ENCODE data around the gene IL36RN. TPM values are rescaled to one million over a fixed set of nuclear protein-coding genes. Genes with fewer than 3 reads are reported as not detected.

Gene IL36RN
- polyA plus RNA-seq, 1 of the 3 experiments (the other 2 are of a cell fraction): not detected

DNA sequence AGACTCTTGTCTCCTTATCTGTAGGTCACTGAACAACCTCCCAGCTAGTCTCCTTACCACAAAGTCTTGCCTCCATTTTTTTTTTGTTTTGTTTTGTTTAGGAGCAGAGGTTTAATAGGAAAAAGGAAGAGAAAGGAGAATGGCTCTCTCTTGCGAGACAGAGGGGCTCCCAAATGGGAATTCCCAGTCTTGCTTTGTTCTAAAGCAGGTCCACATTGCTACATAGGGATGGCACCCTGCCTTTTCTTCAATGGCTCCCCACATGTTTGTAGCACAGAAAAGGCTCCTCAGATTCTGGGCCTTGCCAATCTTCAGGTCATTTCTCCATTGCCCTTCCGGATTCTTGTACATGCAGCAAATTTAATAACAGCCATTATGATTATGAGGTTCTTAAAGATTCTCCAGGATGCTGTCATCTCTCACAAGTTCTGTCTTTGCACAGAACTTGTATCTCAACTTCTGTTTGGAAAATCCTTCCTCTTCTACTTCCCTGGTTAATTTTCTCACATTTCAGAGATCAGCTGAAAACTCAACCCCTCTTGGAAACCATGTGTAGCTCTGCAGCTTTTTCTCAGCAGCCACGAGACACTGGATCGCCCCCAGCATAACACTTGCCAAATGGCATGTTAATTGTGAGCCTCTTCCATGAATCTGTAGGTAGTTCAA is 32.4 kb downstream of the IL36RN start:
- CTCF ChIA-PET: no interaction called here
- Histone ChIP-seq H3K79me2 (ENCODE audit: insufficient read depth) (no peaks in the 10 kb centered on the region), H3K4me3 (ENCODE audit: low read depth in 2 of 2, low read length in 1 of 2) (no peak overlapping the region), H3K9ac (no peak overlapping the region), H2AFZ (ENCODE audit: low read depth) (no peak overlapping the region), H4K20me1 (ENCODE audit: insufficient read depth) (no peaks in the 10 kb centered on the region), H3K36me3 (replicated peaks in 1 of 2; ENCODE audit: control insufficient read depth in 1 of 2, insufficient read depth in 2 of 2, low read length in 1 of 2) (no peaks in the 10 kb centered on the region), H3K27me3 (ENCODE audit: insufficient read depth) (no peaks in the 10 kb centered on the region; the same call in 1 of the 2 replicates), H3K27ac (ENCODE audit: low read depth in 2 of 2, low read length in 1 of 2) (no peak overlapping the region), H3F3A (replicated peaks; ENCODE audit: insufficient read depth) (no peaks in the 10 kb centered on the region), H3K4me1 (ENCODE audit: control insufficient read depth in 1 of 2, insufficient read depth in 2 of 2, low read depth in 1 of 2, low read length in 1 of 2) (no peaks in the 10 kb centered on the region), H3K9me2 (no peaks in the 10 kb centered on the region), H3K4me2 (no peak overlapping the region), H3K9me3 (no peaks in the 10 kb centered on the region)
- TF ChIP-seq GABPA (IDR thresholded peaks at IDR 0.05; ENCODE audit: low read depth) (no peak), SMC3 (IDR thresholded peaks at IDR 0.05; ENCODE audit: low read depth, low read length) (no peak), NFIC (IDR thresholded peaks at IDR 0.05; ENCODE audit: borderline replicate concordance) (no peak), FOXM1 (IDR thresholded peaks at IDR 0.05; ENCODE audit: low read depth) (no peak), JUND (IDR thresholded peaks at IDR 0.05) (no peak), RAD21 (IDR thresholded peaks at IDR 0.05; ENCODE audit: low read length) (no peak), ELF1 (IDR thresholded peaks at IDR 0.05) (no peak)
- TF ChIP-seq, protein P1, sequence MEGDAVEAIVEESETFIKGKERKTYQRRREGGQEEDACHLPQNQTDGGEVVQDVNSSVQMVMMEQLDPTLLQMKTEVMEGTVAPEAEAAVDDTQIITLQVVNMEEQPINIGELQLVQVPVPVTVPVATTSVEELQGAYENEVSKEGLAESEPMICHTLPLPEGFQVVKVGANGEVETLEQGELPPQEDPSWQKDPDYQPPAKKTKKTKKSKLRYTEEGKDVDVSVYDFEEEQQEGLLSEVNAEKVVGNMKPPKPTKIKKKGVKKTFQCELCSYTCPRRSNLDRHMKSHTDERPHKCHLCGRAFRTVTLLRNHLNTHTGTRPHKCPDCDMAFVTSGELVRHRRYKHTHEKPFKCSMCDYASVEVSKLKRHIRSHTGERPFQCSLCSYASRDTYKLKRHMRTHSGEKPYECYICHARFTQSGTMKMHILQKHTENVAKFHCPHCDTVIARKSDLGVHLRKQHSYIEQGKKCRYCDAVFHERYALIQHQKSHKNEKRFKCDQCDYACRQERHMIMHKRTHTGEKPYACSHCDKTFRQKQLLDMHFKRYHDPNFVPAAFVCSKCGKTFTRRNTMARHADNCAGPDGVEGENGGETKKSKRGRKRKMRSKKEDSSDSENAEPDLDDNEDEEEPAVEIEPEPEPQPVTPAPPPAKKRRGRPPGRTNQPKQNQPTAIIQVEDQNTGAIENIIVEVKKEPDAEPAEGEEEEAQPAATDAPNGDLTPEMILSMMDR (IDR thresholded peaks at IDR 0.05): no peak
- TF ChIP-seq, protein P2, sequence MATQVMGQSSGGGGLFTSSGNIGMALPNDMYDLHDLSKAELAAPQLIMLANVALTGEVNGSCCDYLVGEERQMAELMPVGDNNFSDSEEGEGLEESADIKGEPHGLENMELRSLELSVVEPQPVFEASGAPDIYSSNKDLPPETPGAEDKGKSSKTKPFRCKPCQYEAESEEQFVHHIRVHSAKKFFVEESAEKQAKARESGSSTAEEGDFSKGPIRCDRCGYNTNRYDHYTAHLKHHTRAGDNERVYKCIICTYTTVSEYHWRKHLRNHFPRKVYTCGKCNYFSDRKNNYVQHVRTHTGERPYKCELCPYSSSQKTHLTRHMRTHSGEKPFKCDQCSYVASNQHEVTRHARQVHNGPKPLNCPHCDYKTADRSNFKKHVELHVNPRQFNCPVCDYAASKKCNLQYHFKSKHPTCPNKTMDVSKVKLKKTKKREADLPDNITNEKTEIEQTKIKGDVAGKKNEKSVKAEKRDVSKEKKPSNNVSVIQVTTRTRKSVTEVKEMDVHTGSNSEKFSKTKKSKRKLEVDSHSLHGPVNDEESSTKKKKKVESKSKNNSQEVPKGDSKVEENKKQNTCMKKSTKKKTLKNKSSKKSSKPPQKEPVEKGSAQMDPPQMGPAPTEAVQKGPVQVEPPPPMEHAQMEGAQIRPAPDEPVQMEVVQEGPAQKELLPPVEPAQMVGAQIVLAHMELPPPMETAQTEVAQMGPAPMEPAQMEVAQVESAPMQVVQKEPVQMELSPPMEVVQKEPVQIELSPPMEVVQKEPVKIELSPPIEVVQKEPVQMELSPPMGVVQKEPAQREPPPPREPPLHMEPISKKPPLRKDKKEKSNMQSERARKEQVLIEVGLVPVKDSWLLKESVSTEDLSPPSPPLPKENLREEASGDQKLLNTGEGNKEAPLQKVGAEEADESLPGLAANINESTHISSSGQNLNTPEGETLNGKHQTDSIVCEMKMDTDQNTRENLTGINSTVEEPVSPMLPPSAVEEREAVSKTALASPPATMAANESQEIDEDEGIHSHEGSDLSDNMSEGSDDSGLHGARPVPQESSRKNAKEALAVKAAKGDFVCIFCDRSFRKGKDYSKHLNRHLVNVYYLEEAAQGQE (IDR thresholded peaks at IDR 0.05; ENCODE audit: low read depth, low read length): no peak
- TF ChIP-seq, protein P3, sequence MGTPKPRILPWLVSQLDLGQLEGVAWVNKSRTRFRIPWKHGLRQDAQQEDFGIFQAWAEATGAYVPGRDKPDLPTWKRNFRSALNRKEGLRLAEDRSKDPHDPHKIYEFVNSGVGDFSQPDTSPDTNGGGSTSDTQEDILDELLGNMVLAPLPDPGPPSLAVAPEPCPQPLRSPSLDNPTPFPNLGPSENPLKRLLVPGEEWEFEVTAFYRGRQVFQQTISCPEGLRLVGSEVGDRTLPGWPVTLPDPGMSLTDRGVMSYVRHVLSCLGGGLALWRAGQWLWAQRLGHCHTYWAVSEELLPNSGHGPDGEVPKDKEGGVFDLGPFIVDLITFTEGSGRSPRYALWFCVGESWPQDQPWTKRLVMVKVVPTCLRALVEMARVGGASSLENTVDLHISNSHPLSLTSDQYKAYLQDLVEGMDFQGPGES (IDR thresholded peaks at IDR 0.05; ENCODE audit: low read depth, low read length): no peak
- TF ChIP-seq, protein P4, sequence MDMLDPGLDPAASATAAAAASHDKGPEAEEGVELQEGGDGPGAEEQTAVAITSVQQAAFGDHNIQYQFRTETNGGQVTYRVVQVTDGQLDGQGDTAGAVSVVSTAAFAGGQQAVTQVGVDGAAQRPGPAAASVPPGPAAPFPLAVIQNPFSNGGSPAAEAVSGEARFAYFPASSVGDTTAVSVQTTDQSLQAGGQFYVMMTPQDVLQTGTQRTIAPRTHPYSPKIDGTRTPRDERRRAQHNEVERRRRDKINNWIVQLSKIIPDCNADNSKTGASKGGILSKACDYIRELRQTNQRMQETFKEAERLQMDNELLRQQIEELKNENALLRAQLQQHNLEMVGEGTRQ (IDR thresholded peaks at IDR 0.05; ENCODE audit: borderline replicate concordance, low read depth, low read length): no peak
- POLR2A ChIA-PET: no interaction called here
- no peak for DNase-seq
- 3% methylated on average over 4 of the region's 4 CpGs for WGBS (ENCODE audit: low lambda C conversion rate)

Measured in SK-N-SH (cell line).